SK-N-MC (cell line): ENCODE results near the gene SPOPL.
"Not testable (repeated sequence)": the region's sequence is repeated elsewhere in the genome, so short reads cannot be mapped to it uniquely, and the experiment has no call there.

Source experiments
- DNase-seq: peaks from one replicate; pipeline ENCODE4 v3.0.0-alpha.2; 2011; ENCODE audit warnings: low read depth, low spot score
- H3K27ac ChIP-seq: fragments of 200-600 bp; sonication (generic); 2 replicates; pipeline ENCODE4 v1.5.1; 2016; ENCODE audit warnings: mixed run types
- H3K36me3 ChIP-seq: fragments of 200-600 bp; sonication (generic); 2 replicates; pipeline ENCODE4 v1.6.1; 2017; ENCODE audit warnings: antibody characterized with exemption, low read length, mixed read lengths; ENCODE audit not compliant: insufficient read depth
- H3K4me3 ChIP-seq: fragments of 200-600 bp; sonication (generic); 2 replicates; pipeline ENCODE4 v1.5.1; 2016
- H3K9ac ChIP-seq: fragments of 200-600 bp; sonication (generic); 2 replicates; pipeline ENCODE4 v1.8.0; 2017; ENCODE audit warnings: mixed run types, mixed read lengths; ENCODE audit not compliant: insufficient read length
- H3K9me3 ChIP-seq: fragments of 200-600 bp; sonication (generic); 2 replicates; pipeline ENCODE4 v1.6.1; 2017; ENCODE audit warnings: low read depth, mild to moderate bottlenecking, antibody characterized with exemption, low read length, moderate library complexity, mixed read lengths
- EZH2 ChIP-seq: fragments of 200-600 bp; sonication (generic); IDR thresholded peaks from one replicate; pipeline ENCODE4 v1.6.1; 2017; ENCODE audit warnings: antibody characterized with exemption
- FOXP2 ChIP-seq: optimal IDR thresholded peaks from 2 replicates; pipeline ENCODE3; 2011; ENCODE audit warnings: mild to moderate bottlenecking, moderate library complexity; ENCODE audit not compliant: insufficient read depth; ENCODE audit errors: extremely low read length, control extremely low read depth
- POLR2AphosphoS5 ChIP-seq: IDR thresholded peaks from 2 replicates; pipeline ENCODE4 v1.6.1; 2012; ENCODE audit warnings: mild to moderate bottlenecking, low read depth, low read length, borderline replicate concordance

The SPOPL gene

GRCh38 chr2:138501425-138502254, at the start of gene SPOPL:
SPOPL (plus strand) TSS chr2:138501770; CDS start chr2:138550217, 48,447 bp downstream.
- Histone ChIP-seq H3K9me3 (no peaks in the 10 kb centered on the region), H3K4me3 (peak within 1 kb of the TSS; percentile 90), H3K36me3 (no peaks in the 10 kb centered on the region), H3K9ac (peak within 1 kb of the TSS; percentile 98), H3K27ac (peak within 1 kb of the TSS; percentile 84)
- TF ChIP-seq POLR2AphosphoS5 (peak; percentile 88), FOXP2 (no peak), EZH2 (no peak)
- no peak for DNase-seq

GRCh38 chr2:138452324-138452723, 49.2 kb upstream of the SPOPL start:
- DNase-seq = no peak
- Histone ChIP-seq H3K4me3 (no peak overlapping the region), H3K27ac (no peak overlapping the region), H3K36me3 (no peaks in the 10 kb centered on the region), H3K9me3 (no peaks in the 10 kb centered on the region), H3K9ac (no peak overlapping the region)
- no peak for TF ChIP-seq FOXP2
- no peak for TF ChIP-seq EZH2
- TF ChIP-seq POLR2AphosphoS5 = no peak

- TF ChIP-seq EZH2 = no peak
- no peak for TF ChIP-seq POLR2AphosphoS5
- TF ChIP-seq FOXP2 = no peak
- H3K27ac ChIP-seq = no peak overlapping the region
- H3K4me3 ChIP-seq = no peak overlapping the region
- no peak overlapping the region for H3K9ac ChIP-seq
- no peak for DNase-seq
- H3K9me3 ChIP-seq = no peaks in the 10 kb centered on the region
- H3K36me3 ChIP-seq = no peaks in the 10 kb centered on the region
Measured at GRCh38 chr2:138453815-138454214, 47.8 kb upstream of the SPOPL start.

- Histone ChIP-seq H3K9ac (no peak overlapping the region), H3K9me3 (no peaks in the 10 kb centered on the region), H3K4me3 (no peak overlapping the region), H3K27ac (peak overlapping the region; percentile 72; the same call in 1 of the 2 replicates), H3K36me3 (no peaks in the 10 kb centered on the region)
- DNase-seq = no peak
- TF ChIP-seq EZH2 = no peak
Measured at GRCh38 chr2:138454761-138455160, 46.8 kb upstream of the SPOPL start.

- peak overlapping the region; percentile 72 for H3K27ac ChIP-seq
- no peaks in the 10 kb centered on the region for H3K9me3 ChIP-seq
- H3K4me3 ChIP-seq = peak overlapping the region; percentile 34; the same call in 1 of the 2 replicates
- TF ChIP-seq EZH2 = no peak
- TF ChIP-seq POLR2AphosphoS5 = no peak
- TF ChIP-seq FOXP2 = no peak
- DNase-seq = no peak
- no peak overlapping the region for H3K9ac ChIP-seq
- no peaks in the 10 kb centered on the region for H3K36me3 ChIP-seq
Measured at GRCh38 chr2:138455275-138455674, 46.3 kb upstream of the SPOPL start.

- Histone ChIP-seq H3K9me3 (no peaks in the 10 kb centered on the region), H3K36me3 (no peaks in the 10 kb centered on the region), H3K4me3 (peak overlapping the region; percentile 34; the same call in 1 of the 2 replicates), H3K27ac (peak overlapping the region; percentile 72), H3K9ac (no peak overlapping the region)
- DNase-seq = peak; percentile 51
- TF ChIP-seq EZH2 (no peak), FOXP2 (no peak)
Measured at GRCh38 chr2:138455691-138456090, 45.9 kb upstream of the SPOPL start.

- H3K36me3 ChIP-seq, H3K27ac ChIP-seq, H3K4me3 ChIP-seq, H3K9me3 ChIP-seq, DNase-seq, H3K9ac ChIP-seq: not testable (repeated sequence)
Measured at GRCh38 chr2:138462689-138463088, 38.9 kb upstream of the SPOPL start.

GRCh38 chr2:138468617-138469016, 33.0 kb upstream of the SPOPL start:
- Histone ChIP-seq H3K9ac (no peak overlapping the region), H3K36me3 (no peaks in the 10 kb centered on the region), H3K9me3 (no peaks in the 10 kb centered on the region), H3K27ac (no peak overlapping the region), H3K4me3 (no peak overlapping the region)
- TF ChIP-seq POLR2AphosphoS5 (no peak), EZH2 (no peak), FOXP2 (no peak)
- DNase-seq = no peak

GRCh38 chr2:138469411-138469810, 32.2 kb upstream of the SPOPL start:
- Histone ChIP-seq H3K36me3 (no peaks in the 10 kb centered on the region), H3K9ac (no peak overlapping the region), H3K9me3 (no peaks in the 10 kb centered on the region), H3K27ac (no peak overlapping the region), H3K4me3 (no peak overlapping the region)
- no peak for DNase-seq
- TF ChIP-seq FOXP2 (no peak), EZH2 (no peak), POLR2AphosphoS5 (no peak)
